Measurements from ENCODE around the gene ESPN.

Gene ESPN

DNA sequence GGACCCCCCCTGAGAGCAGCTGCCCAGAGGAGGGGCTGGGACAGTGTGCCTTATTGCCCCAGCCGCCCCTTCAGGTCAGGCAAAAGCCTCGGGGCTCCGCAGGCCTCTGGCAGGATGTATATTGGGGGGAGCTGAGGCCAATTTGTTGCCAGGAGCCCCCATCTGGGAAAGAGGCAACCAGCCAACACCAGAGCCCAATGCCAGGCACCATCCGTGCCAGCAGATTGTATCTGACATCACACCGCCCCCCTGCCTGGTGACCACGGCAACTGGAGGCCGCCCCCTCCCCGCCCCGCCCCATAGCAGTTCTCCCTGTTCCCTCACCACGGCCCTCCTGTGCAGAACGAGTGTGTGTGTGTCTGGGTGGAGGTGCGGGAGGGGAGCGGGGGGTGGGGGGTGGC is 70.5 kb downstream of the ESPN start:
- Histone ChIP-seq H3K9ac (ENCODE audit: low read depth, low read length) (no peak overlapping the region), H3K36me3 (ENCODE audit: control insufficient read depth, insufficient read depth, low read length) (no peaks in the 10 kb centered on the region), H3K4me3 (ENCODE audit: low read depth, low read length) (no peak overlapping the region), H3K27me3 (ENCODE audit: control insufficient read depth, insufficient read depth, low read length) (peaks cover 14% of the 10 kb centered on the region), H3K4me1 (ENCODE audit: control insufficient read depth, insufficient read depth, low read length) (peaks cover 12% of the 10 kb centered on the region), H3K9me3 (ENCODE audit: control insufficient read depth, insufficient read depth, low read length) (no peaks in the 10 kb centered on the region)

DNA sequence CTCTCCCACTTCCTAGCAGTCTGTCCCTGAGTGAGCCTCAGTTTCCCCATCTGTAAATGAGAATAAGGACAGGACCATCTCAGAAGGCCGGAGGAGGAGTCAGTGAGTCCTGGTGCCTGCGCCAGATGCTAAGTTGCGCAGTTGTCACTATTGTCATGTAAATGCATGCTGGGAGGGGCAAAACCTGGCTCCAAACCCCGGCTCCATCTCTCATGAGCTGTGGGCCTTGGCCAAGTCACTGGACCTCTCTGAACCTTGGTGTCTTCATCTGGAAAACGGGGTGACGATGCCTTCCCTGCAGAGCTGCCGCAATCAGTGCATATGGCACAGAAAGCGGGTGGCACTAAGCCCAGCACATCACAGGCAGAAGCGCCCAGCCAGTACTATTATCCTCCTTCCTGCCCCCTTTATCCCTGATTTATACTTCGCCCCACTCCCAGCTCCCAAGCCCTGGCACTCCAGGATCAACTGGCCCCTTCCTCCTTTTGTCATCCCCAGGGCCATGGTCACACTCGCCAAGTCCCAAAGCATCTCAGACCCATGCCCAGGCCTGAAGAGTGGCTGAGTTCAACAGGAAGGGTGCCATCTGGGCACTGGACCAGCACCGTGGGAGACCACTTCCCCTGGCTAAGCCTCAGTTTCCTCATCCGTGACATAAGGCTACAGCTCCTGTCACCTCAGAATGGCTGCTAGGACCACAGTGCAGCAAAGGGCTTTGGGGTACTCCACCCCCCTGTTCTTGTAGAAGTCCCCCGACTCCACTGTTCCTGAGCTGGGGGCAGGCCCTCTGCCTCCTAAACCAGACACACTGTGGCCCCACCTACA is 71.2 kb downstream of the ESPN start:
- H3K9ac ChIP-seq (ENCODE audit: low read depth, low read length), result no peak overlapping the region

GRCh38 chr1:6496365-6496721 is 71.8 kb downstream of the ESPN start:
- no peaks in the 10 kb centered on the region for H3K36me3 ChIP-seq (ENCODE audit: control insufficient read depth, insufficient read depth, low read length)
- peaks cover 14% of the 10 kb centered on the region for H3K27me3 ChIP-seq (ENCODE audit: control insufficient read depth, insufficient read depth, low read length)
- H3K4me3 ChIP-seq (ENCODE audit: low read depth, low read length), result peak overlapping the region; percentile 58

More for the DNA sequence above, 71.2 kb downstream of the ESPN start:
- Histone ChIP-seq H3K4me3 (ENCODE audit: low read depth, low read length) (peak overlapping the region; percentile 58), H3K9me3 (ENCODE audit: control insufficient read depth, insufficient read depth, low read length) (no peaks in the 10 kb centered on the region), H3K27me3 (ENCODE audit: control insufficient read depth, insufficient read depth, low read length) (peaks cover 14% of the 10 kb centered on the region), H3K36me3 (ENCODE audit: control insufficient read depth, insufficient read depth, low read length) (no peaks in the 10 kb centered on the region), H3K4me1 (ENCODE audit: control insufficient read depth, insufficient read depth, low read length) (peaks cover 12% of the 10 kb centered on the region)

DNA sequence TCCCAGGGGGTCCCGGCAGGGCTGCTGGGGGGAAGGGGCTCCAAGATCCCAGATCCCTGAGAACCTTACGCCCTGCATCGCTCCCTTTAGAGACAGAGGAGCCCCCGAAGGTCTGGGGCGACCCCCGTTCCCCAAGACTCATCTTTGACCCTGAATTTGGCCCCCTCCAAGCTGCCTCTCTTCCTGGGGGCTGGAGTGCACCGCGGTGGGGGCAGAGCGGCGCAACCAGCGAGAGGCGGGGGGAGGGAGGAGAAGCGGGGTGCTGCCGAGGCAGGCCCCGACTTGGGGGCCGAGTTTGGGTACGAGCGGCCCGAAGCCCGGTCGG is 72.3 kb downstream of the ESPN start:
- Histone ChIP-seq H3K9me3 (ENCODE audit: control insufficient read depth, insufficient read depth, low read length) (no peaks in the 10 kb centered on the region), H3K4me3 (ENCODE audit: low read depth, low read length) (peak overlapping the region; percentile 58), H3K36me3 (ENCODE audit: control insufficient read depth, insufficient read depth, low read length) (no peaks in the 10 kb centered on the region), H3K9ac (ENCODE audit: low read depth, low read length) (no peak overlapping the region), H3K4me1 (ENCODE audit: control insufficient read depth, insufficient read depth, low read length) (peaks cover 7% of the 10 kb centered on the region), H3K27me3 (ENCODE audit: control insufficient read depth, insufficient read depth, low read length) (peaks cover 14% of the 10 kb centered on the region)

More at GRCh38 chr1:6496365-6496721, 71.8 kb downstream of the ESPN start:
- Histone ChIP-seq H3K9ac (ENCODE audit: low read depth, low read length) (no peak overlapping the region), H3K9me3 (ENCODE audit: control insufficient read depth, insufficient read depth, low read length) (no peaks in the 10 kb centered on the region), H3K4me1 (ENCODE audit: control insufficient read depth, insufficient read depth, low read length) (peaks cover 12% of the 10 kb centered on the region)

GRCh38 chr1:6497215-6497866 is 72.8 kb downstream of the ESPN start:
- Histone ChIP-seq H3K9ac (ENCODE audit: low read depth, low read length) (no peak overlapping the region), H3K4me3 (ENCODE audit: low read depth, low read length) (peak overlapping the region; percentile 58), H3K36me3 (ENCODE audit: control insufficient read depth, insufficient read depth, low read length) (no peaks in the 10 kb centered on the region), H3K4me1 (ENCODE audit: control insufficient read depth, insufficient read depth, low read length) (peaks cover 7% of the 10 kb centered on the region), H3K9me3 (ENCODE audit: control insufficient read depth, insufficient read depth, low read length) (no peaks in the 10 kb centered on the region), H3K27me3 (ENCODE audit: control insufficient read depth, insufficient read depth, low read length) (peaks cover 14% of the 10 kb centered on the region)

DNA sequence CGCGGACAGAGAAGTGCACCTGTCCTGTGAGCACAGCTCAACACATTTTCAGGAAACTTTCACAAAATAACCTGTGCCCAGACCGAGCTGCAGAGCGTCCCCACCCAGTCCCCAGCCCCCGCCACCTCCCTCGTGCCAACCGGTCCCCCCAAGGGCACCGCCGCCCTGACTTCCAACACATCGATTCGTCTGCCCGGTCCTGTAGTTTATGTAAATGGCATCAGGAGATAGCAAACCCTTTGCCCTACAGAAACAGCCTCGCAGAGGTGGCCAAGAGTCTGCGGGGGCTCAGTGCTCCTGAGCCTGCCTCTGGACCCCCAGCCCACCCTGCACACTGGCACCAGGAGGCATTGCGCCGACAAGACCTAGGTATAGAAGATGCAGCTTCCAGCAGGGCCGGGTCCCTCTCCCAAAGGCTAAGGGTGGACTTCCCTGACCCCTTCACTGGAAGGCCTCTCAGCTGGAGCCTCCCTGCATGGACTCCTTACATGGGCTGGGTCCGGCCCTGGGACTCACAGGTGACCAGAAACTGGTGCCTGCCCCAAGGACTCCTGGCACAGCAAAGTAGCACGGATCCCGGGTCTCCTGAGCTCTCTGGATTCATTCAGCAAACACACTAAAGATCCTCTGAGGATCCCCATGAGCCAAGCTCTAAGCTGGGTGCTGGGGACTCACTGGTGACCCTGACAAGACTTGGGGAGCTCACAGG is 73.4 kb downstream of the ESPN start:
- H3K4me1 ChIP-seq (ENCODE audit: control insufficient read depth, insufficient read depth, low read length), result peaks cover 7% of the 10 kb centered on the region
- peak overlapping the region; percentile 55 for H3K4me3 ChIP-seq (ENCODE audit: low read depth, low read length)
- H3K9me3 ChIP-seq (ENCODE audit: control insufficient read depth, insufficient read depth, low read length), result no peaks in the 10 kb centered on the region
- peaks cover 14% of the 10 kb centered on the region for H3K27me3 ChIP-seq (ENCODE audit: control insufficient read depth, insufficient read depth, low read length)
- H3K36me3 ChIP-seq (ENCODE audit: control insufficient read depth, insufficient read depth, low read length), result no peaks in the 10 kb centered on the region
- no peak overlapping the region for H3K9ac ChIP-seq (ENCODE audit: low read depth, low read length)

GRCh38 chr1:6498576-6499111 is 74.1 kb downstream of the ESPN start:
- Histone ChIP-seq H3K9ac (ENCODE audit: low read depth, low read length) (no peak overlapping the region), H3K9me3 (ENCODE audit: control insufficient read depth, insufficient read depth, low read length) (no peaks in the 10 kb centered on the region), H3K4me3 (ENCODE audit: low read depth, low read length) (no peak overlapping the region), H3K27me3 (ENCODE audit: control insufficient read depth, insufficient read depth, low read length) (peaks cover 14% of the 10 kb centered on the region), H3K4me1 (ENCODE audit: control insufficient read depth, insufficient read depth, low read length) (peaks cover 7% of the 10 kb centered on the region), H3K36me3 (ENCODE audit: control insufficient read depth, insufficient read depth, low read length) (no peaks in the 10 kb centered on the region)

DNA sequence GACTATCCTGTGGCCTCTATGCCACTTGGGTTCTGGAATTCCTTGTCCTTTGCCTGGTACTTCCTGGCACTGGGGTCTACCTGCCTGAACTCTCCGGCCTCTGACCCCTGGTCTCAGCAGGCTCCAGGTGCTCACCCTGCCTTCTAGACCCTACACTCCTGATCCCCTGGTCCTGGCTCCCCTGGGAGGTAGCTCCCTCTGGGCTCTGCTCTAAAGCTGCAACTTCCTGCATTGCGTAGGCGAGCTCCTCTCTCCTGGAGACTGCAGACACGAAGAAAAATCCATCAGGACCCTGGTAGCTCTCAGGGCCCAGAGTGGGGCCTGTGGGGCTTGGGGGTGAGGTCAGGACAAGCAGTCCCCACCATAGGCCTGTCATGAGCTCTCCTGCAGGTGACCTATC is 74.7 kb downstream of the ESPN start:
- Histone ChIP-seq H3K4me1 (ENCODE audit: control insufficient read depth, insufficient read depth, low read length) (peaks cover 7% of the 10 kb centered on the region), H3K36me3 (ENCODE audit: control insufficient read depth, insufficient read depth, low read length) (no peaks in the 10 kb centered on the region), H3K9me3 (ENCODE audit: control insufficient read depth, insufficient read depth, low read length) (no peaks in the 10 kb centered on the region), H3K9ac (ENCODE audit: low read depth, low read length) (no peak overlapping the region), H3K27me3 (ENCODE audit: control insufficient read depth, insufficient read depth, low read length) (peaks cover 14% of the 10 kb centered on the region), H3K4me3 (ENCODE audit: low read depth, low read length) (no peak overlapping the region)

GRCh38 chr1:6500544-6501278 is 76.1 kb downstream of the ESPN start:
- Histone ChIP-seq H3K9me3 (ENCODE audit: control insufficient read depth, insufficient read depth, low read length) (no peaks in the 10 kb centered on the region), H3K27me3 (ENCODE audit: control insufficient read depth, insufficient read depth, low read length) (peaks cover 12% of the 10 kb centered on the region), H3K4me3 (ENCODE audit: low read depth, low read length) (no peak overlapping the region), H3K36me3 (ENCODE audit: control insufficient read depth, insufficient read depth, low read length) (no peaks in the 10 kb centered on the region), H3K9ac (ENCODE audit: low read depth, low read length) (no peak overlapping the region), H3K4me1 (ENCODE audit: control insufficient read depth, insufficient read depth, low read length) (peaks cover 4% of the 10 kb centered on the region)

GRCh38 chr1:6501279-6501813 is 76.8 kb downstream of the ESPN start:
- Histone ChIP-seq H3K9me3 (ENCODE audit: control insufficient read depth, insufficient read depth, low read length) (no peaks in the 10 kb centered on the region), H3K4me3 (ENCODE audit: low read depth, low read length) (no peak overlapping the region), H3K4me1 (ENCODE audit: control insufficient read depth, insufficient read depth, low read length) (no peaks in the 10 kb centered on the region), H3K36me3 (ENCODE audit: control insufficient read depth, insufficient read depth, low read length) (no peaks in the 10 kb centered on the region), H3K9ac (ENCODE audit: low read depth, low read length) (no peak overlapping the region), H3K27me3 (ENCODE audit: control insufficient read depth, insufficient read depth, low read length) (peaks cover 7% of the 10 kb centered on the region)
